ENCODE measurements around the gene C14orf132. TPM values are rescaled to one million over a fixed set of nuclear protein-coding genes. Genes with fewer than 3 reads are reported as not detected.

Gene C14orf132
- total and polyA plus RNA-seq, 9 of the 15 experiments (the other 6 are each of a cell fraction or from before 2014, with no cell fraction given), result not detected

DNA sequence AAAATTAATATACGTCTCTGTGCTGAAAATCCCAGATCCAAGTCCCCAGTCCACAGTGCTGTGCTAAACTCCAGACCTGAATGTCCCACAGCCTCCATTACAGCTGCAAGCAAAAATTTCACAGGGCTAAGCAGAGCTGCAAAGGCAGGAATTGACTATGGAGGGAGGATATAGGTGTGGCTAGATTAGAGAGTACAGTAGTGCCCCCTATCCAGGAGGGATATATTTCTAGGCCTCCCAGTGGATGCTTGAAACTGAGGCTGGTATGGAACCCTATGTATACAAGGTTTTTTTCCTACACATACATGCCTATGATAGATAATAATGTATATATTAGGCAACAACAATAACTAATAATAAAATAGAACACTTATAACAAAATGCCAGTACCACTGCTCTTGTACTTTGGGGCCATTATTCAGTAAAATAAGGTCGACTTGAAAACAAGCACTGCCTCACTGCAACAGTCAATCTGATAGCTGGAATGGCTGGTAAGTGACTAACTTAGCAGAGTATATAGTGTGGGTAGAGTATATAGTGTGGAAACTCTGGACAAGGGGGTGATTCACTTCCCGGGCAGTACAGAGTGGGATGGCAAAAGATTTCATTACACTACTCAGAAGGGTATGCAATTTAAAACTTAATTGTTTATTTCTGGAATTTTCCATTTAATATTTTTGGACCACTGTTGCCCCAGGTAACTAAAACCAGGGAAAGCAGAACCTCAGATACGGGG, 82.7 kb downstream of the C14orf132 start (continued):
- no peak for TF ChIP-seq ZSCAN32 (CRISPR knock-in tag; IDR thresholded peaks at IDR 0.05)
- TF ChIP-seq, protein P1, sequence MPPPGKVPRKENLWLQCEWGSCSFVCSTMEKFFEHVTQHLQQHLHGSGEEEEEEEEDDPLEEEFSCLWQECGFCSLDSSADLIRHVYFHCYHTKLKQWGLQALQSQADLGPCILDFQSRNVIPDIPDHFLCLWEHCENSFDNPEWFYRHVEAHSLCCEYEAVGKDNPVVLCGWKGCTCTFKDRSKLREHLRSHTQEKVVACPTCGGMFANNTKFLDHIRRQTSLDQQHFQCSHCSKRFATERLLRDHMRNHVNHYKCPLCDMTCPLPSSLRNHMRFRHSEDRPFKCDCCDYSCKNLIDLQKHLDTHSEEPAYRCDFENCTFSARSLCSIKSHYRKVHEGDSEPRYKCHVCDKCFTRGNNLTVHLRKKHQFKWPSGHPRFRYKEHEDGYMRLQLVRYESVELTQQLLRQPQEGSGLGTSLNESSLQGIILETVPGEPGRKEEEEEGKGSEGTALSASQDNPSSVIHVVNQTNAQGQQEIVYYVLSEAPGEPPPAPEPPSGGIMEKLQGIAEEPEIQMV (tag; conservative IDR thresholded peaks at IDR 0.05; ENCODE audit: low read depth), result no peak

- H3K27me3 ChIP-seq (ENCODE audit: control insufficient read depth in 2 of 2, insufficient read depth in 2 of 2, low read length in 2 of 2), result no peaks in the 10 kb centered on the region; a peak in 1 of 5 replicates
- TF ChIP-seq ZNF184 (CRISPR knock-in tag; IDR thresholded peaks at IDR 0.05), result no peak
- TF ChIP-seq FOXA1 (IDR thresholded peaks at IDR 0.05; ENCODE audit: borderline replicate concordance), result no peak
- no peak for TF ChIP-seq PYGO2 (tag; IDR thresholded peaks at IDR 0.05)
- no peak for TF ChIP-seq ARID2 (IDR thresholded peaks at IDR 0.05)
- TF ChIP-seq RAD21 (CRISPR knock-in tag; conservative IDR thresholded peaks at IDR 0.05 in 1 of 2, IDR thresholded peaks at IDR 0.05 in 1 of 2), result no peak
- no peak for TF ChIP-seq TEAD2 (tag; IDR thresholded peaks at IDR 0.05)
- no peak for TF ChIP-seq EHMT2 (IDR thresholded peaks at IDR 0.05)
- TF ChIP-seq SMARCA5 (IDR thresholded peaks at IDR 0.05), result no peak
- H3K4me3 ChIP-seq, result no peak overlapping the region
- H3K9me3 ChIP-seq (replicated peaks; ENCODE audit: control insufficient read depth, insufficient read depth, low read depth, low read length), result no peaks in the 10 kb centered on the region
- no peak for DNase-seq (ENCODE audit: extremely low read depth in 1 of 4, low spot score in 3 of 4)
- H3K27ac ChIP-seq (ENCODE audit: extremely low read depth, low read depth, low read length), result no peak overlapping the region
- H3K36me3 ChIP-seq (ENCODE audit: control insufficient read depth, insufficient read depth, low read length), result no peaks in the 10 kb centered on the region
- in situ Hi-C loops (cut with MboI) (no loop called here), intact Hi-C loops (cut with micrococcal nuclease) (no loop called here)
- no peak for ATAC-seq
- no TSS peak for BruUV-seq (replicated peaks)
- CTCF ChIA-PET (ENCODE audit: low intra/inter-chr PET ratio), result no interaction called here
- H3K4me2 ChIP-seq (ENCODE audit: insufficient read depth, low read length), result no peak overlapping the region
- FAIRE-seq, result no peak
- no peaks in the 10 kb centered on the region for H3K4me1 ChIP-seq (replicated peaks in 1 of 2; ENCODE audit: control insufficient read depth in 2 of 2, insufficient read depth in 2 of 2, low read length in 2 of 2)
- no peak overlapping the region for H2AFZ ChIP-seq (ENCODE audit: low read depth, low read length)
- no peaks in the 10 kb centered on the region for H3K79me2 ChIP-seq (ENCODE audit: control insufficient read depth, insufficient read depth, low read length)
- POLR2A ChIA-PET, result interaction anchor here (0.7 kb wide), 1 partner anchor 271 kb away, joined by 3 read pairs; no protein-coding TSS in a partner anchor
- no peaks in the 10 kb centered on the region for H3K9me1 ChIP-seq (ENCODE audit: control insufficient read depth, insufficient read depth, low read length)
- no peak overlapping the region for H3K9ac ChIP-seq (ENCODE audit: insufficient read depth in 1 of 2, low read depth in 2 of 2, low read length in 2 of 2)
- no peaks in the 10 kb centered on the region for H4K20me1 ChIP-seq (replicated peaks; ENCODE audit: control insufficient read depth, insufficient read depth, low read length)
- 0% methylated on average over 6 of the region's 6 CpGs for WGBS (ENCODE audit: insufficient coverage, low coverage, missing lambda C conversion rate)
Observed at GRCh38 chr14:96122496-96122895, 83.3 kb downstream of the C14orf132 start.
